HG03439 (cell line): ENCODE results near the gene TRERF1.

Experiments
- ATAC-seq: cut with Tn5 transposase; IDR thresholded peaks from one replicate; pipeline ENCODE4 v1.9.1; 2021; ENCODE audit warnings: mild to moderate bottlenecking, moderate library complexity; ENCODE audit not compliant: unreplicated experiment

The TRERF1 gene

DNA sequence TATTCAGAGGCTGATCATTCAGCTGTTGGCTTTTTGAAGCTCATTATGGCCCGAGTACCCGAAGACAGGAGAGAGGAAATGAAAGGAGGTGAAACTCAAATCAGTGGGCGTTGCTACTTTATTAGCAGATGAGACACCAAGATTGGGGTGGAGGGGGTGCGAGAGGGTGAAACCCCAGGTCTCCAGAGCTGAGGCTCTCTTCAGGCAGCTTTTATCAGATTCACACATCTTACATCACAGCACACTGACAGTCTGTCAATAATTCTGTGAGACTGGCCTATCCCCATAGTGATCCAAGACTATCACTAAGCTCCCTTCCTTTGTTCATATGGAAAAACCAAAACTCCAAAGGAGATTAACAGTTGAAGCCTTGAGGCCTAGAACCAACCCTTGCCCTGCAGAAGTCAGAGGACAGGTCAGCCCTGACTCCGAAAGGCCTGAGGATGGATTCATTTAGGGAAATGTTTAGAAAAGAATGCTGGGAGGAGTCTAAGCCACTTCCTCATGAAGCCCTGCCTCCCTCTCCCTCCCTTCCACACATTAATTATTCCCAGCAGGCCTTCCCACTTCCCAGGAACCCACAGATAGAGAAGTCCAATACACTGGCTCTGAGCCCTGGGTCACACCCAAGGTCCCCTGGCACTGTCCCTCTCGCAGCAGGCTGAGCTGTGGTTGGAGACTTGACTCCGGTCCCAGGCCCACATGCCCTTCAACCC is 23.2 kb downstream of the TRERF1 start:
- ATAC-seq: no peak

DNA sequence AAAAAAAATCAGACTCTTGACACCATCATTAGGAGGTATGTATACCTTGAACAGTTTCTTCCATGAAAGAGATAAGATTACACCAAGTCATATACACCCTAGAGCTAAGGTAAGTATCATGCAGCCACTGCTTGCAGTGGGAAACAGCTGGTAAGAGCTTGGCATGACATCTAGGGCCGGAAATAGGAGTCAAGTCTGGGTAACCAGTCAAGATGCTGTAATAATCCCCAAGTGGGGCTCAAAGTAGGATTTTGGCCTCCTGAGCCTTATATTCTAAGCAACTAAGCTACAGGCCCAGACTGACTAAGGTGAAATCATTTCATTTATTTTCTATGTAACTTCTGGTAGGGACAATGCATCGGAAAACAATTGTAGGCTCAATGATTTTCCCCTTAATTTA is 23.9 kb downstream of the TRERF1 start:
- ATAC-seq: no peak

DNA sequence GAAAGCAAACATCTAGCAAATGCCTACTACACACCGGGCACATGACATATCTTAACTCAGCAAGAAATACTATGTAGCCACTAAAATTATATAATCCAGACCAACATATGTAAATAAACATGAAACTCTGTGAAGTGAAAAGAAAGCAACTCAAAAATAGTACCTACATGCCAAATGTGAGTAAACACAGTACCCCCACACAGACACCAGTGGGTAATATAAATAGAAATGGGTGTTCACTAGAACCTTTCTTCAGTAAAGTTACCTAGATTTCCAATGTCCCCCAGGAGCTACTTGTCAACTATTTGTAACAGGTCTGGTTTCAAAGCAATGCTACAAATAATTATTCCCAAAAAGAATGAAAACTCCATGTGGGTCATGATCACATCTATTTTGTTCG is 25.5 kb downstream of the TRERF1 start:
- ATAC-seq: no peak

DNA sequence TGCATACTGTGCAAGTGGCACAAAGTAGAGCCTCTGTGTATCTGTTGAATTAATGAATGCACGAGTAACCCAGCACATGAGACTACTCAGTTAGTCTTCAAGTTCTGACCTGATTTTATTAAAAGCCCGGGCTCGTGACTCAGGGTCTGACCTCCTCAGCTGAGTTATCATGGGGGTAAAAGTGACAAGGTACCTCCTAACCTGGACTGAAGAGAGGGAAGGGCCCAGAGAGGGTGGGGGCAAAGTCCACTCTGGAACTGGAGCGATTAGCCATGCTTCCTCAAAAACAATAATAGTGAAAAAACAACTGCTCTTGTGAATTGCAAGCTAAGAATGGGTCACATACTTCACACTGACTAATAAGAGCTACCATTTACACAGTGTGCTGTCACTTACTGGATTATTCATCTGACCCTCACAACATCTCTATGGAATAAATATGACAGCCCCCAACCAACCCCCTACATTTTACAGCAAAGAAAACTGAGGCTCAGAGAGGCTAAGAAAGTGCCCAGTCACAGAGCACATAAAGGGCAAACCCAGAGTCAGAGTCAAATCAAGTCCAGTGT is 26.7 kb downstream of the TRERF1 start:
- no peak for ATAC-seq

DNA sequence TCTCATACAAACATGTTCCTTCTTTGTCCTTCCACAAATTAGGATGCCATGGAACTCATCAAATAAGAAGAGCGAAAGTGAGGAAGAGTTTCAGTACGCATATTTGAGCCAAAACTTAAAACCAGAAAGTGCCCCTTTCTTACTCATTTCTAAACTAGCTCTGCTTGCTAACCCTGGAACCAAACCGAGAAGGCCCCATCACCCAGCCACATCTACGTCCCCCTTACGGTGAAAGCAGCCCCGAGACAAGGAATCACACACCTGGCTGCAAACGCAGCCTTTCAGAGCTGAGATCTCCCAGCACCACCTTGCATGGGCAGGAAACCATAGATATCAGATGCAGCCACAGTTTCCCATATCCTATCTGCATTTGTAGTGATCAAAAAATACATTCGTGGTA is 28.5 kb downstream of the TRERF1 start:
- ATAC-seq: no peak

DNA sequence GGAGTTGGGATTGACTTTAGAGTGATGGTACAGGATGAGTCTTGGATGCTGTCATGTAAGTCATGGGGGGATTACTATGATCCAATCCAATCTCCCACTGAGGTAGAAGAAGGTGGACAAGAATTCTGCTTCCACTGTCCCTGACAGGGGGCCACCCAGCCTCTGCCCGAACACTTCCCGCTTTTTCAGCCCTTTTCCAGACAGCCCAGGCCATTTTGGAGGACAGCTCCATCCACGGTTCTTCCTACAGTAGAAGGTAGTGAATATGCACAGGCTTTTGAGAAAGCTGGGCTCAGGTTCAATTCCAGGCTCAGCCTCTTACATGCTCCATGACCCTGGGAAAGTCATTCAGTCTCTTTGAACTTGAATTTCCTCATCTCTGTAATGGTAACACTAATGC is 31.0 kb downstream of the TRERF1 start:
- ATAC-seq: no peak

DNA sequence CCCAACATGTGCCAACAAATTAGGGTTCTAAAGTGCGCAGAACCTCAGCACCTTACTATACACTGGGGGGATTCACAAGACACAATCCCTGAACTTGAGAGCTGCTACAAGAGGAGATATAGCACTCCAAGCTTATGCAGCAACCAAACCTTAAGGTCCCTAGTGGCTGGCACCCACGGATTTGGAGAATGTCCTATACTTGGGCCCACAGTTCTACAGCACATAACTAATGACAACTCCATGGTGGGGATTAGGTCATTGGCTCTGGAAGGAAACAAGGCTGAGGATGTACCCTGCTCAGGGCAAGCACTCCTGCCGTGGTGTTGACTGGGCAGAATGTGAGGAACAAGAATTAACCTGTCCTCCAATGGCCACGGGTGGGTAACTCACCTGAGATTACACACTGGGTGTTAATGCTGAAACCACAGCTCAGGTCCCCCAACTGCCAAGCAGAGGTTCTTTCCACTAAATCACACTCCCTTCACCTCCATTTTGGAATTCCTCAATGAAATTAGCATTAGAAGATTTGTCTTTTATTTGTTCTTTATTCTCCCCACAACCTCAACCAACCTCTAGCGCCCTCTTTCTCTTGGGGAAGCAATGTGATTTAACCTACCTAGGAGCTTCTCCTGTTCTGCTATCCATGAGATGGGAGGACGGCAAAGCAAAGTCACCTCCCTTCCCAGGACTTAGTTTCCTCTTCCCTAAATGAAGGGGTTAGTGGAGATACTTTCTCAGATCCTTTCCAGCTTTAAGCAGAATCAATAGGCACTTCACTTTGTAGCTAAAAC is 32.0 kb downstream of the TRERF1 start:
- ATAC-seq: no peak

DNA sequence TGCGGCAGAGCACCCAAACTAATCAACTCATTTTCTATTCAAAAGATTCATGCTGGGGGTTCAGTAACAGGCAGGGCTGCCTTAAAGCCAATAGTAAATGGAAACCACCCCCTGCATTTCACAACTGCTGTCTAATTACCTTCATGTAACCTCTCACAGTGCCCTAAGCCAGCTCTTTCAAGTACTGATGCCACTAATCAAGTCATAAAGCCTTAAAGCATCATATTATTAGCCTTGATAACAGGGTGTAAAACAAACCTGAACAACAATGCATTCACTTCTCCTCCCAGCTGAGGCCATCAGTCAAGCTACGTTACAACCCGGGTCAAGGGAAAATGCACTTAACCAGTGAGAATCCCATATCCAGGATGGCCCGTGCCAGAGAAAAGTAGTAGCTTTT is 33.0 kb downstream of the TRERF1 start:
- no peak for ATAC-seq

DNA sequence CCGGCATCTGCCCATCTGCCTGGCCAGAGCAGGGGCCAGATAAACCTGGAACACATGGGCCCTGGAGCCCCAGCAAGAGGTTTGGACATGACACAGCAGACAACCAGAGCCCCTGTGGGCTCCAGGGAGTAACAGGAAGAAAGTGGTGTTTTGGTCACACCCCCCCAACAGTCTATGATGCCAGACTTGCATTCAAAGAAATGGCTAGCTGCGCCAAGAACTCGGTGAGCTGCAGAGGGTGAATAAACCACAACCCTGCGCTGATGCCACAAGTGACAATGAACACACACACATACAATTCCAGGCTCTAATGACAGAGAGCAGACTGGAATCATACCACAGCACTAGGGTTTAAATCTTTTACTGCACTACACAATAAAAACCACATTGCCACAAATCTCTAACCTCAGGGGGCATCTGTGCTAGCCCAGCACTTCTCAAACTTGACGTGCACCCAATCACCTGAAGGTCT is 34.0 kb downstream of the TRERF1 start:
- no peak for ATAC-seq

DNA sequence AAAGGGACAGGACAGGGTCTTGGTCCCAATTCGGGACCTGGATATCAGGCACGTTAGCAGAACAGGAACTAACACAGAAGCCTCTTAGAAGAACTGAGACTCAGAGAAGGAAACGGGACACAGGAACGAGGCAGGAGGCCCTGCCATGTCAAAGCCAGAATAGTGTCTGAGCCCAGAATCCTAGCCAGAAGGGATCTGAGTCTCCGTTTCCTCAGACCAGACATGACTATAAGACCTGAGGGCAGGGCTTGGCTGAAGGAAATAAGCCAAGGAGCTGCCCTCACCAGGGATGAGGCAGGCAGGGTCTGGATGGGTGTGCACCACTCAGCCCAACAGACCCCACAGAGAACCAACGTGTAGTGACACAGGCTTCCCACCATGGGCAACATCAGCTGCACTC is 40.3 kb downstream of the TRERF1 start:
- ATAC-seq: no peak

DNA sequence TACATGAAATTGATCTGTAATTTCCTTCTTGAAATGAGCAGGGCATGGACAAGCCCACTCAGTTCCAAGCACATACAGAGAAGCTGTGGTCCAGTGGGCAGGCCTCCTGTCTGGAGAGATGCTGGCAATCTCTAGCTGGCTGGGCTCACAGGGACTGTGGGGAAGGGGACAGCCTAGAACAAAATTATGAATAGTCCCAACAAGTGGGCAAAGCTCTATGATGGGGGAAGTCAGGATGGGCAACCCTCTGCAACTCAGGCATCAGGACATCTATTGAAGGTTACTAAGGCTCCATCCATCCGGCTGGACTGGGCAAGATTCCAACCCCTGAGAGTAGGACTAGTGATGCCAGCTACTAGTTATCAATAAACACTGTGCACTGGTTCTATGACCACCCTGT is 40.9 kb downstream of the TRERF1 start:
- ATAC-seq: no peak

DNA sequence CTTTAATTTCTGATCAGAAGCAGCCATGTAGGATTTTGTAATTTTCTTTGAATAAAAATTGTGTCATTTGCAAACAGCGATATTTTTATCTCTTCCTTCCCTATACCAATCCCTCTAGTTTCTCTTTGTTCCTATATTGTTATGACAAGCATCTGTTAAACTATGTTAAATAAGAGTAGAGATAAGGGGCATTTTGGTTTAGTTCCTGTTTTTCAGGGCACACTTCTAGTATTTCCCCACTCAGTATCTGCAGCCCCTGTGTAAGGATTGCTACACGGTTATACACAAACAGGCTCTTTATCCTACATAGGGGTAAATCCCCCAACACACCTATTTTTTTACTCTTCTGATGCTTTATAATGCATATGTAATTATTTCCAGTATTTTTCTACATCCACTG is 42.1 kb downstream of the TRERF1 start:
- ATAC-seq: no peak

DNA sequence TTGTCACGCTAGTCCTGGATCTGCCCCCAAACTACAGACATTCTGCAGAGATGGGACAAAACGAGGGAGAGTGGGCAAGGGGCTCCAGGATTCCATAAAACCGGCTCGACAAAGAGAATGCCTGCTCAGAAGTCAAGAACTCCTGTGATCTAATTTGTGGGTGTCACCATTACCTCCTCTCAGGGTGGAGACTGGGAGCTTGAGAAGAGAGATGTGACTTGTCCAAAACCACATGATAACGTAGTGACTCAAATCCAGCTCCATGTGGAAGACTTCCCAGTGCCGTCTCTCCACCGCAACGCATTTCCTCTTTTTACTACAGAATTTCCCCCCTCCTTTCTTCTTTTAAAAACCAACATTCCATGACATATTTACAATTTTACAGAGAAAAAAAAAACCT is 44.3 kb downstream of the TRERF1 start:
- no peak for ATAC-seq

DNA sequence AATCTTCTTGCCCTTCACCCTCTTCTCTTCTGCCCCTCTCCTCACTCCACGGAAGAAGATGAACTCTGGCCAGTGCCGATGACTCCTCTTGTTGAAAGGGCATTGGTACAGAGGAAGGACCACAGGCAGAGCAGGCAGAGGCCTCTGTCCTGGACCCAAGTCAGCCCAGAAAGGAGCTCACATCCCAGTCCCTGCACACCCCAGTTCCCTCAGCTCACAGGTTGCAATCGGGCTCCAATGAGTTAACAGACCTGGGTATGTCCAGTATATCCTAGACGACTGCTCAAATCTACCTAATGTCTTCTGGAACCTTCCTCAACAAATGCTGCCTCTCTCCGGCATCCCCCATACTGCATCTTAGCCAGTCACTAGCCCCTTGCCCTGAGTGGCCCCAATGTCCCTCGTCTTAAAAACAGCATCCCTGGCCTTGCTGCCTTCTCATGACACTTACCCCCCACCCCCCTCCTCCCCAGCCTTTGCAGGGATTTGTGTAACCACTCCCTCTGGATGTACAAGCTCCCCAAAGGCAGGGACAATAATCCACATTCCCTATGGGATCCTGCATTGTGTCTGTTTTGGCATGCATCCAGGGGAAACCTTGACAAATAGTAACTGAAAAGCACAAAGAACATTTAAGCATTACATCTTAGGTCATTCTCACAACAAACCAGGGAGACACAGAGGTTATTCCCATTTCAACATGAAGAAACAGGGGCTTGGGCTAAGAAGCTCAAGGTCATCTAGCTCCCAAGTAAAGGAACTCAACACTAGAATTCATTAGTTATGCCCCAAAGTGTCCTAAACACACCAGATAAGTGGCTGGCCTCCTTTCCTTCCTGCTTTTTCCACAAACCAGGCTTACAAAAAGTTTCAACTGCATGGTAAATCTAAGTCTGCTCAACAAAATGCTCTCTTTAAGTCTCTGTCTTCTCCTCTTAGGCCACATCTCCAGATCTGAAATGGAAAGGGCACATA is 45.1 kb downstream of the TRERF1 start:
- ATAC-seq: no peak

DNA sequence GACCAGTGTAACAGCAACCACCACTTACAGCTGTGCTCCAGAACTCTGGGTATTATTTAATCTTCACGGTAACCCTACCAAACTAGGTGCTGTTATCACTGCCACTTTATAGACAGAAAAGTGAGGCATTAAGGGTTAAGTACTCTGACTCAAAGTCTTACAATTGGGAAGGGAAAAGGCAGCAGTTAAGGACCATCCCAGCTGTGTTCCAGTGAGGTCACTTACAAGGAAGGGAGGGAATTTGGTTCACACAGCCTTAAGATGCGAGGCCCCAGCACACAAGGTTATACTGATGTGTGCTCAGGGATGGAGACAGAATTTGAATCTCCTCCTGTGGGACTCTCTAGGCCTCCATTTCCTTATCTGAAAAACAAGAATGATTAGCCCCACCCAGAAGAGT is 46.7 kb downstream of the TRERF1 start:
- ATAC-seq: no peak

DNA sequence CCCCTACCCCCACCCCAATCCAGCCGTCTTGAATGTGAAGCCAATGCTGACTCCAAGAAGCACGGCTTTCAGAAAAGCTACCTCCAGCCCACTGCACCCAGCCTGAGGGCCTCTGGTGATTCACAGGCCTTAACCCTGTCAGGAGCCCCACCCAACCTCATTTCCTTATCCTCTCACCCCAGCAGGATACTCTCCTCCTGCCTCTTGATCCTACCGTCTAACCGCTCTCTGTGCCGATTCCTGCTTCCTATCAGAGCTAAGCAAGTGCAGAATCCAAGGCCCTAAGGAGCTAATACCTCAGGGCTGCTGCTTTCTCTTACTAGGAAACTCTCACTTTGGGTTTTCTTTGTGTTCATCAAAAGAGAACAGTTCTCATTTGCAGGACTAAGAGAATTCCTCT is 47.2 kb downstream of the TRERF1 start:
- no peak for ATAC-seq

DNA sequence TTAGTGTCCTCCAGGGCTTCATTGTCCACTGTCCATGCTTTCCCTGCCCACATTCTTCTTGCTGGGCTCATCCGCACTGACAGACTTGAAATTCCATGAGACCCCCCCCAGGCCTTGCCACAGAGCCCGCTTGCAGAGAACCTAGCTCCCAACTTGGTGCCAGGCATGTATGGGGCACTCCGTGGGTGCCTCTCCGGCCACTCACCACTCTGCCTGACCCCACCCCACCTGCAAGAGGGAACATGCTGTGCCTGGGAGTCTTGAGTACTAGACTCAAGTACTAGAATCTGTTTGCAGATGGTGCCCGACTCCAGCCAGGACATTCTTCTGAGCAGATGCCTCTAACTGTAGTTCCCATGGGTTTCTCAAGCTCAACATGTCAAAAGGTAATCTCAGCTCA is 47.9 kb downstream of the TRERF1 start:
- no peak for ATAC-seq

DNA sequence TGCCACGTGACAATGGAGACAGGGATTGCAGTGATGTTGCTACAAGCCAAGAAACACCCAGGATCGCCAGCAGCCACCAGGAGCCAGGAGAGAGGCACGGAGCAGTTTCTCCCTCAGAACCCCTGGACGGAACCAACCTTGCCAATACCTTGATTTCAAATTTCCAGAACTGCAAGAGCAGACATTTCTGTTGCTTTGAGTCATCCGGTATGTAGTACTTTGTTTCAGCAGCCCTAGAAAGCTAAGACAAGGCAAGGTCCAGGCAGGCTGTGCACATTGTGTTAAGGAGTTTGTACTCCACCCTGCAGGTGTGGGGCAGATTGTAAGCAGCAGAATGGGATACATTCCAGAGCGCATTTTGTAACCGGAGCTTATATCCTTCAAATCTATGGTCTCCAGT is 48.3 kb downstream of the TRERF1 start:
- ATAC-seq: no peak

DNA sequence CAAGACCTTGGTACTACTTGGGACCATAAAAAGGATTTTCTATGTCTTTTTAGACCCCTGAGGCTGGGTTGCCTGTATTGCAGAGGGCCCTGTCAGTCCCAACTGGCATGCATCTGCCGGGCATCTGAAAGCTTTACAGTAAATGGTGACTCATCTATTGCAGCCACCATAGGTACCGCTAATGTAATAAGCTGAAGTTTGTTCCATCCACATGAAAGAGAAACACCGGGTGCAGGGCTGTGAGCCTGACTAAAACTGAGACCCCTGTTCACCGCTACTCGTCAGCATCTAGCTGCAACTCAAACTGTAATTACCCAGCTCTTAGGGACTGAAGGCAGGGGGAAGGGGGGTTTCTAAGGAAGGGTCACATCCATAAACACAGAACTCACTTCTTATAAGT is 49.5 kb downstream of the TRERF1 start:
- ATAC-seq: peak; percentile 63

DNA sequence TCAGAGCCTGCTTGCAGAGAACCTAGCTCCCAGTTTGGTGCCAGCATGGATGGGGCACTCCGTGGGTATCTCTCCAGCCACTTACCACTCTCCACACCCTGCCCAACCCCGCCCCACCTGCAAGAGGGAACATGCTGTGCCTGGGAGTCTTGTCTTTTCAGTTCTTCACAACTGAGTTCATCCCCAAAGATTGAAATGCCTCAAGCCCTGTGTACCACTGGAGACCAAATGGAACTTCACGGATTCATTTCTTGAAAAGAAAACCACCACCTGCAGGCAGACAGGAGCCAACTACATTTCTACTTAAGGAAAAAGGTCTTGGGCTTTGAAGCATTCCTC is 50.1 kb downstream of the TRERF1 start:
- ATAC-seq: no peak
